H1 (cell line): ENCODE data around the gene IRF4. TPM values are rescaled to one million over a fixed set of nuclear protein-coding genes. Genes with fewer than 3 reads are reported as not detected.

Experiments
- CTCF ChIA-PET: fragments of 300-600 bp; sonication (Branson Sonifier 250); formaldehyde crosslinking; loops from one replicate; lab custom pipeline; 2021; ENCODE audit not compliant: partially characterized antibody; lab: Charles Lee
- POLR2A ChIA-PET: fragments of 300-600 bp; sonication (Branson Sonifier 250); formaldehyde crosslinking; loops from one replicate; lab custom pipeline; 2021; ENCODE audit warnings: inconsistent platforms; ENCODE audit not compliant: partially characterized antibody; lab: Charles Lee
- DNase-seq, 2 experiments: peaks; one replicate each; pipeline versions ENCODE4 v3.0.0 to v3.0.0-alpha.2; 2010 to 2022; ENCODE audit warnings: low spot score in 2 of 2, low read depth in 1 of 2, mixed read lengths in 1 of 2
- FAIRE-seq: peaks from 2 replicates; lab custom pipeline; 2011; peaks lifted over from hg19 to GRCh38; lab: Jason Lieb, UNC
- H2AFZ ChIP-seq: 2 replicates; pipeline ENCODE4 v1.8.1; 2012; ENCODE audit warnings: low read length, inconsistent platforms
- H2AK5ac ChIP-seq: 2 replicates; pipeline ENCODE4 v1.6.1; 2013; ENCODE audit warnings: low read depth, low read length
- H2BK120ac ChIP-seq: replicated peaks from 2 replicates; pipeline ENCODE3; 2013; ENCODE audit warnings: low read depth, low read length, inconsistent platforms
- H2BK12ac ChIP-seq: 2 replicates; pipeline ENCODE4 v1.6.1; 2013; ENCODE audit warnings: low read depth, low read length
- H2BK15ac ChIP-seq: 2 replicates; pipeline ENCODE4 v1.6.1; 2013; ENCODE audit warnings: low read length
- H2BK20ac ChIP-seq: 2 replicates; pipeline ENCODE4 v1.6.1; 2013; ENCODE audit warnings: low read length
- H2BK5ac ChIP-seq: 2 replicates; pipeline ENCODE4 v1.6.1; 2013; ENCODE audit warnings: low read depth, low read length
- H3K14ac ChIP-seq: 2 replicates; pipeline ENCODE4 v1.6.1; 2013; ENCODE audit warnings: inconsistent platforms; ENCODE audit not compliant: insufficient read length
- H3K18ac ChIP-seq: 2 replicates; pipeline ENCODE4 v1.6.1; 2013; ENCODE audit warnings: low read length; ENCODE audit errors: extremely low read depth
- H3K23ac ChIP-seq: 2 replicates; pipeline ENCODE4 v1.6.1; 2013; ENCODE audit warnings: inconsistent platforms; ENCODE audit not compliant: insufficient read length
- H3K23me2 ChIP-seq: 2 replicates; pipeline ENCODE4 v1.6.1; 2013; ENCODE audit warnings: low read depth, low read length
- H3K27ac ChIP-seq: 2 replicates; pipeline ENCODE4 v1.6.1; 2011; ENCODE audit warnings: low read depth, low read length, inconsistent platforms
- H3K27me3 ChIP-seq, 4 experiments: replicated peaks in 1 of 4; 1 replicate in 1 of 4; 2 replicates in 3 of 4; pipeline versions ENCODE4 v1.6.1 to v1.8.1; 2011 to 2013; ENCODE audit warnings: low read length in 3 of 4, mild to moderate bottlenecking in 3 of 4, inconsistent platforms in 2 of 4, mixed read lengths in 2 of 4, moderate library complexity in 1 of 4; ENCODE audit not compliant: control insufficient read depth in 3 of 4, insufficient read depth in 3 of 4; ENCODE audit errors: extremely low read depth in 1 of 4
- H3K36me3 ChIP-seq, 4 experiments: 2 replicates each; pipeline versions ENCODE4 v1.6.1 to v1.8.1; 2011 to 2013; ENCODE audit warnings: mild to moderate bottlenecking in 4 of 4, low read length in 3 of 4, moderate library complexity in 2 of 4, control low read depth in 1 of 4, inconsistent platforms in 1 of 4; ENCODE audit not compliant: insufficient read depth in 4 of 4, control insufficient read depth in 2 of 4
- H3K4ac ChIP-seq: replicated peaks from 2 replicates; pipeline ENCODE3; 2013; ENCODE audit warnings: low read length, low read depth, mixed read lengths, inconsistent platforms; ENCODE audit not compliant: insufficient read length
- H3K4me1 ChIP-seq, 4 experiments: replicated peaks in 1 of 4; 1 replicate in 1 of 4; 2 replicates in 3 of 4; pipeline versions ENCODE4 v1.6.1 to v1.8.1; 2011 to 2013; ENCODE audit warnings: low read length in 3 of 4, inconsistent platforms in 2 of 4, mixed read lengths in 1 of 4; ENCODE audit not compliant: insufficient read depth in 4 of 4, control insufficient read depth in 3 of 4
- H3K4me2 ChIP-seq, 2 experiments: 2 replicates each; pipeline versions ENCODE4 v1.6.1 to v1.8.1; 2011 to 2013; ENCODE audit warnings: low read depth in 2 of 2, low read length in 2 of 2, control low read depth in 1 of 2, inconsistent platforms in 1 of 2, mild to moderate bottlenecking in 1 of 2; ENCODE audit not compliant: insufficient read depth in 1 of 2
- H3K4me3 ChIP-seq, 4 experiments: fragments of 200-600, 300-600 bp in 1 of 4; sonication (generic), shearing (Covaris generic), sonication (Bioruptor Twin) in 1 of 4; 2 replicates each; pipeline versions ENCODE4 v1.5.1 to v1.8.1; 2011 to 2016; ENCODE audit warnings: low read length in 4 of 4, low read depth in 3 of 4, control low read depth in 2 of 4, inconsistent platforms in 2 of 4, mild to moderate bottlenecking in 2 of 4, mixed read lengths in 1 of 4, moderate library complexity in 1 of 4; ENCODE audit not compliant: insufficient read depth in 2 of 4; ENCODE audit errors: extremely low read depth in 1 of 4
- H3K56ac ChIP-seq: replicated peaks from 2 replicates; pipeline ENCODE3; 2013; ENCODE audit warnings: low read depth, mild to moderate bottlenecking, mixed read lengths, low read length, inconsistent platforms; ENCODE audit not compliant: insufficient read length
- H3K79me1 ChIP-seq: 2 replicates; pipeline ENCODE4 v1.6.1; 2013; ENCODE audit warnings: low read depth, low read length, control low read depth
- H3K79me2 ChIP-seq, 2 experiments: 2 replicates each; pipeline versions ENCODE4 v1.6.1 to v1.8.1; 2012 to 2013; ENCODE audit warnings: low read length in 2 of 2, mild to moderate bottlenecking in 2 of 2, inconsistent platforms in 1 of 2; ENCODE audit not compliant: insufficient read depth in 2 of 2, control insufficient read depth in 1 of 2
- H3K9ac ChIP-seq, 4 experiments: replicated peaks in 1 of 4; 1 replicate in 1 of 4; 2 replicates in 3 of 4; pipeline versions ENCODE4 v1.6.1 to v1.8.1; 2011 to 2013; ENCODE audit warnings: low read depth in 3 of 4, low read length in 3 of 4, control low read depth in 2 of 4, mild to moderate bottlenecking in 2 of 4, moderate library complexity in 2 of 4, inconsistent platforms in 1 of 4; ENCODE audit errors: extremely low read depth in 1 of 4
- H3K9me3 ChIP-seq, 2 experiments: 2 replicates each; pipeline versions ENCODE4 v1.6.1 to v1.8.1; 2012 to 2013; ENCODE audit warnings: mild to moderate bottlenecking in 2 of 2, moderate library complexity in 2 of 2, control low read depth in 1 of 2, inconsistent platforms in 1 of 2, low read depth in 1 of 2, low read length in 1 of 2, mixed read lengths in 1 of 2; ENCODE audit not compliant: insufficient read depth in 2 of 2
- H4K20me1 ChIP-seq, 2 experiments: replicated peaks in 1 of 2; 2 replicates each; pipeline versions ENCODE3 to v1.8.1; 2011 to 2013; ENCODE audit warnings: inconsistent platforms in 2 of 2, low read length in 2 of 2, mild to moderate bottlenecking in 1 of 2; ENCODE audit not compliant: insufficient read depth in 2 of 2, control insufficient read depth in 1 of 2
- H4K5ac ChIP-seq: 2 replicates; pipeline ENCODE4 v1.6.1; 2013; ENCODE audit warnings: low read length, low read depth, mixed read lengths, inconsistent platforms; ENCODE audit not compliant: insufficient read length
- H4K8ac ChIP-seq: 2 replicates; pipeline ENCODE4 v1.8.0; 2013; ENCODE audit warnings: mild to moderate bottlenecking, moderate library complexity, low read length, inconsistent platforms; ENCODE audit not compliant: insufficient read depth; ENCODE audit errors: extremely low read depth
- H4K91ac ChIP-seq: replicated peaks from 2 replicates; pipeline ENCODE3; 2013; ENCODE audit warnings: low read length, mixed read lengths, inconsistent platforms; ENCODE audit not compliant: insufficient read length
- ATF2 ChIP-seq: IDR thresholded peaks from 2 replicates; pipeline ENCODE4 v1.6.1; 2012; ENCODE audit warnings: low read length, inconsistent platforms
- BACH1 ChIP-seq: IDR thresholded peaks from 2 replicates; pipeline ENCODE4 v1.6.1; 2012; ENCODE audit warnings: low read length, improper control_type of control experiment
- CEBPB ChIP-seq: IDR thresholded peaks from 2 replicates; pipeline ENCODE4 v1.6.1; 2012; ENCODE audit warnings: low read depth, low read length
- CHD1 ChIP-seq: IDR thresholded peaks from 2 replicates; pipeline ENCODE4 v1.6.1; 2012; ENCODE audit warnings: low read depth, low read length, improper control_type of control experiment
- CHD2 ChIP-seq: IDR thresholded peaks from 2 replicates; pipeline ENCODE4 v1.6.1; 2012; ENCODE audit warnings: low read length, improper control_type of control experiment
- CTCF ChIP-seq, 3 experiments: IDR thresholded peaks; 1 replicate in 2 of 3; 2 replicates in 1 of 3; pipeline versions ENCODE4 v1.5.1 to v1.6.1; 2011; ENCODE audit warnings: low read length in 3 of 3, mild to moderate bottlenecking in 3 of 3, inconsistent platforms in 2 of 3, low read depth in 1 of 3, moderate library complexity in 1 of 3; ENCODE audit not compliant: insufficient read depth in 1 of 3; ENCODE audit errors: control extremely low read depth in 1 of 3
- EP300 ChIP-seq, 2 experiments: IDR thresholded peaks; 1 replicate in 1 of 2; 2 replicates in 1 of 2; pipeline ENCODE4 v1.6.1; 2011 to 2012; ENCODE audit warnings: low read depth in 2 of 2, low read length in 2 of 2, mild to moderate bottlenecking in 2 of 2, borderline replicate concordance in 1 of 2, inconsistent platforms in 1 of 2, moderate library complexity in 1 of 2
- TCF12 ChIP-seq: IDR thresholded peaks from 2 replicates; pipeline ENCODE4 v1.6.1; 2011; ENCODE audit warnings: low read depth, mild to moderate bottlenecking, low read length
- YY1 ChIP-seq: IDR thresholded peaks from 2 replicates; pipeline ENCODE4 v1.6.1; 2011; ENCODE audit warnings: low read depth, mild to moderate bottlenecking, low read length
- WGBS, 2 experiments: shearing (Covaris generic) in 1 of 2; methylation state at CpG; one replicate each; pipeline versions ENCODE4 v1.1.6 to v1.1.7; 2013 to 2015; ENCODE audit warnings: low lambda C conversion rate in 2 of 2, mixed read lengths in 2 of 2, inconsistent platforms in 1 of 2, low coverage in 1 of 2, missing lambda C conversion rate in 1 of 2; ENCODE audit not compliant: insufficient replicate concordance in 2 of 2, insufficient coverage in 1 of 2, insufficient read length in 1 of 2; ENCODE audit errors: extremely low coverage in 1 of 2, missing lambda C conversion rate in 1 of 2; 5-methylcytosine and 5-hydroxymethylcytosine counted together
- polyA plus RNA-seq, 7 experiments: library from polyadenylated mRNA; depleted of rRNA in 3 of 7; stranded (reverse) in 5 of 7; unstranded in 2 of 7; fragments of >200 nt in 5 of 7; fragments of 200-250 nt in 2 of 7; gene quantifications; 1 replicate in 5 of 7; 2 replicates in 1 of 7; 4 replicates in 1 of 7; pipeline versions ENCODE4 v1.2.1 to v1.2.3, GENCODE V29; 2011 to 2013; ENCODE audit warnings: missing spikeins in 2 of 7, mixed read lengths in 2 of 7
- total RNA-seq: library from RNA; stranded (reverse); fragmentation: NEBNext Ultra II Directional; extraction: Animal tissue kit (Norgen Biotek cat#: 25700); gene quantifications from 2 replicates; pipeline ENCODE4 v1.2.1, GENCODE V29; 2021

IRF4 gene
- total and polyA plus RNA-seq, 2 of the 8 experiments (the other 6 are each of a cell fraction or from before 2014, with no cell fraction given): 0.77 to 2.1 TPM

GRCh38 chr6:438634-439170 is 47.1 kb downstream of the IRF4 start:
- DNase-seq (no peak), FAIRE-seq (no peak)
- Histone ChIP-seq H3K27me3 (peaks cover 0 to 2% (median 0%) of the 10 kb centered on the region in 4 experiments; a peak in 1 of 7 replicates), H2BK120ac (no peak overlapping the region), H2AK5ac (no peak overlapping the region), H3K79me1 (no peaks in the 10 kb centered on the region), H2BK5ac (no peak overlapping the region), H3K4me2 (no peak overlapping the region), H3K9ac (no peak overlapping the region), H4K5ac (no peak overlapping the region), H3K4me3 (no peak overlapping the region), H3K18ac (no peak overlapping the region), H3K56ac (no peak overlapping the region), H3K4ac (no peak overlapping the region), H4K20me1 (no peaks in the 10 kb centered on the region), H3K36me3 (no peaks in the 10 kb centered on the region), H2AFZ (no peak overlapping the region), H3K79me2 (no peaks in the 10 kb centered on the region), H2BK20ac (no peak overlapping the region), H3K23ac (no peak overlapping the region), H3K4me1 (no peaks in the 10 kb centered on the region), H3K23me2 (peaks cover 6% of the 10 kb centered on the region; the same call in 1 of the 2 replicates), H2BK12ac (no peak overlapping the region), H3K9me3 (peaks cover 0 to 4% of the 10 kb centered on the region in 2 experiments; a peak in 1 of 4 replicates), H2BK15ac (no peak overlapping the region), H3K27ac (no peak overlapping the region), H3K14ac (no peak overlapping the region), H4K91ac (no peak overlapping the region), H4K8ac (no peak overlapping the region)
- ChIA-PET CTCF (interaction anchor here (1.0 kb wide), 1 partner anchor 260 kb away, joined by 3 read pairs; no protein-coding TSS in a partner anchor), POLR2A (no interaction called here)
- 91% methylated on average over 12 of the region's 12 CpGs; no CpG with 5 or more reads in 1 of the 2 experiments for WGBS, 2 experiments
- TF ChIP-seq CHD1 (no peak), TCF12 (no peak), EP300 (IDR thresholded peaks at IDR 0.05; ENCODE audit: borderline replicate concordance in 1 of 2, low read depth in 2 of 2, low read length in 2 of 2) (no peak), CTCF (IDR thresholded peaks at IDR 0.05; ENCODE audit: control extremely low read depth in 1 of 3, insufficient read depth in 1 of 3, low read depth in 1 of 3, low read length in 3 of 3) (no peak), CEBPB (no peak), ATF2 (no peak), BACH1 (no peak), CHD2 (no peak), YY1 (no peak)
